CD4-positive, alpha-beta T cell treated with Interleukin-12 subunit alpha and Interleukin-12 subunit beta, for 1 hour (primary cell): Measurements from ENCODE around the gene FN1.
"Not testable (repeated sequence)": the region's sequence is repeated elsewhere in the genome, so short reads cannot be mapped to it uniquely, and the experiment has no call there.

Source experiments
- DNase-seq: peaks from one replicate; pipeline ENCODE4 v3.0.0-alpha.2; 2020

The FN1 gene

GRCh38 chr2:215363461-215364156 is 72.3 kb downstream of the FN1 start:
- DNase-seq: no peak

- no peak for DNase-seq
These were observed 72.8 kb downstream of the FN1 start for GRCh38 chr2:215363039-215363438.

- DNase-seq: no peak
These were observed 73.3 kb downstream of the FN1 start for GRCh38 chr2:215362562-215362904.

- DNase-seq: no peak
These were observed 73.8 kb downstream of the FN1 start for GRCh38 chr2:215361876-215362561.

- DNase-seq: no peak
These were observed 74.5 kb downstream of the FN1 start for GRCh38 chr2:215361211-215361875.

GRCh38 chr2:215360596-215360995 is 75.3 kb downstream of the FN1 start:
- no peak for DNase-seq

GRCh38 chr2:215360059-215360458 is 75.8 kb downstream of the FN1 start:
- not testable (repeated sequence) for DNase-seq

- no peak for DNase-seq
These were observed 76.3 kb downstream of the FN1 start for GRCh38 chr2:215359576-215359922.

- DNase-seq: no peak
These were observed 76.8 kb downstream of the FN1 start for GRCh38 chr2:215358891-215359575.

- DNase-seq: no peak
These were observed 77.5 kb downstream of the FN1 start for GRCh38 chr2:215358312-215358845.

- no peak for DNase-seq
These were observed 78.2 kb downstream of the FN1 start for GRCh38 chr2:215357660-215358059.

GRCh38 chr2:215356948-215357461 is 78.9 kb downstream of the FN1 start:
- DNase-seq: no peak

- DNase-seq: no peak
These were observed 79.4 kb downstream of the FN1 start for GRCh38 chr2:215356334-215356947.

GRCh38 chr2:215355801-215356200 is 80.1 kb downstream of the FN1 start:
- no peak for DNase-seq

- DNase-seq: no peak
These were observed 80.8 kb downstream of the FN1 start for GRCh38 chr2:215354771-215355695.

GRCh38 chr2:215352602-215353001 is 83.3 kb downstream of the FN1 start:
- DNase-seq: no peak

GRCh38 chr2:215347878-215348277 is 88.0 kb downstream of the FN1 start:
- no peak for DNase-seq

- no peak for DNase-seq
These were observed 96.8 kb downstream of the FN1 start for GRCh38 chr2:215338883-215339679.

- DNase-seq: no peak
These were observed 102.8 kb downstream of the FN1 start for GRCh38 chr2:215332872-215333595.

GRCh38 chr2:215328066-215328465 is 107.8 kb downstream of the FN1 start:
- DNase-seq: no peak
